PFSK-1 (cell line): ENCODE data around the gene MAPKAPK3.

Source experiments
- FOXP2 ChIP-seq: optimal IDR thresholded peaks from 2 replicates; pipeline ENCODE3; 2011; ENCODE audit warnings: borderline replicate concordance, control low read depth, inconsistent platforms; ENCODE audit not compliant: insufficient read depth; ENCODE audit errors: extremely low read length, extremely low read depth
- POLR2AphosphoS5 ChIP-seq: IDR thresholded peaks from 2 replicates; pipeline ENCODE4 v1.6.1; 2012; ENCODE audit warnings: low read depth, mild to moderate bottlenecking, control low read depth, low read length, moderate library complexity
- SIN3A ChIP-seq: IDR thresholded peaks from 2 replicates; pipeline ENCODE4 v1.6.1; 2012; ENCODE audit warnings: mild to moderate bottlenecking, low read length, moderate library complexity, borderline replicate concordance; ENCODE audit not compliant: insufficient read depth
- TAF1 ChIP-seq: IDR thresholded peaks from 2 replicates; pipeline ENCODE4 v1.6.1; 2012; ENCODE audit warnings: low read length, control low read depth, borderline replicate concordance; ENCODE audit not compliant: insufficient read depth
- TF ChIP-seq, protein P1 (sequence below), 2 experiments: IDR thresholded peaks; 2 replicates each; pipeline versions ENCODE4 v1.6.1 to v1.8.0; 2011 to 2012; ENCODE audit warnings: low read depth in 2 of 2, low read length in 2 of 2, control low read depth in 1 of 2, inconsistent platforms in 1 of 2, mild to moderate bottlenecking in 1 of 2, moderate library complexity in 1 of 2; ENCODE audit not compliant: insufficient read depth in 1 of 2

MAPKAPK3 gene

DNA sequence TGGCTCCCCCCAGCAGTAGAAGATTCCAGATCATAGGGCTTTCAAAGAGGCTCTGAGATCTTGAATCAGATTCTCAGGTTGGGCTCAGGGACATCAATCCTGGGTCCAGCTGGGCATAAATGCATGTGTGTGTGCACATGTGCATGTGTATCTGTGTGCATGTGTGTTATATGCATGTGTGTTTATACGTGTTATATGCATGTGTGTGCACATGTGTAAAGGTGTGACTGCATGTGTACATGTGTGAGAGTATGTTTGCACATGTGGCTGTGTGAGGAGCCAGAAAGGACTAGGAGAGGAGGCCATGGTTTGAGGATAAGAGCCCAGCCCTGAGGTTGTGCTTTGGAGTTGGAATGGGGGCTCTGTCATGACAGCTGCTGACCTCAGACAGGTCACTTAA, 1.8 kb upstream of the MAPKAPK3 start:
- TF ChIP-seq, protein P1, sequence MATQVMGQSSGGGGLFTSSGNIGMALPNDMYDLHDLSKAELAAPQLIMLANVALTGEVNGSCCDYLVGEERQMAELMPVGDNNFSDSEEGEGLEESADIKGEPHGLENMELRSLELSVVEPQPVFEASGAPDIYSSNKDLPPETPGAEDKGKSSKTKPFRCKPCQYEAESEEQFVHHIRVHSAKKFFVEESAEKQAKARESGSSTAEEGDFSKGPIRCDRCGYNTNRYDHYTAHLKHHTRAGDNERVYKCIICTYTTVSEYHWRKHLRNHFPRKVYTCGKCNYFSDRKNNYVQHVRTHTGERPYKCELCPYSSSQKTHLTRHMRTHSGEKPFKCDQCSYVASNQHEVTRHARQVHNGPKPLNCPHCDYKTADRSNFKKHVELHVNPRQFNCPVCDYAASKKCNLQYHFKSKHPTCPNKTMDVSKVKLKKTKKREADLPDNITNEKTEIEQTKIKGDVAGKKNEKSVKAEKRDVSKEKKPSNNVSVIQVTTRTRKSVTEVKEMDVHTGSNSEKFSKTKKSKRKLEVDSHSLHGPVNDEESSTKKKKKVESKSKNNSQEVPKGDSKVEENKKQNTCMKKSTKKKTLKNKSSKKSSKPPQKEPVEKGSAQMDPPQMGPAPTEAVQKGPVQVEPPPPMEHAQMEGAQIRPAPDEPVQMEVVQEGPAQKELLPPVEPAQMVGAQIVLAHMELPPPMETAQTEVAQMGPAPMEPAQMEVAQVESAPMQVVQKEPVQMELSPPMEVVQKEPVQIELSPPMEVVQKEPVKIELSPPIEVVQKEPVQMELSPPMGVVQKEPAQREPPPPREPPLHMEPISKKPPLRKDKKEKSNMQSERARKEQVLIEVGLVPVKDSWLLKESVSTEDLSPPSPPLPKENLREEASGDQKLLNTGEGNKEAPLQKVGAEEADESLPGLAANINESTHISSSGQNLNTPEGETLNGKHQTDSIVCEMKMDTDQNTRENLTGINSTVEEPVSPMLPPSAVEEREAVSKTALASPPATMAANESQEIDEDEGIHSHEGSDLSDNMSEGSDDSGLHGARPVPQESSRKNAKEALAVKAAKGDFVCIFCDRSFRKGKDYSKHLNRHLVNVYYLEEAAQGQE (IDR thresholded peaks at IDR 0.05; ENCODE audit: insufficient read depth in 1 of 2, low read depth in 2 of 2, low read length in 2 of 2) = no peak
- no peak for TF ChIP-seq TAF1
- no peak for TF ChIP-seq FOXP2
- no peak for TF ChIP-seq SIN3A
- TF ChIP-seq POLR2AphosphoS5 = no peak

DNA sequence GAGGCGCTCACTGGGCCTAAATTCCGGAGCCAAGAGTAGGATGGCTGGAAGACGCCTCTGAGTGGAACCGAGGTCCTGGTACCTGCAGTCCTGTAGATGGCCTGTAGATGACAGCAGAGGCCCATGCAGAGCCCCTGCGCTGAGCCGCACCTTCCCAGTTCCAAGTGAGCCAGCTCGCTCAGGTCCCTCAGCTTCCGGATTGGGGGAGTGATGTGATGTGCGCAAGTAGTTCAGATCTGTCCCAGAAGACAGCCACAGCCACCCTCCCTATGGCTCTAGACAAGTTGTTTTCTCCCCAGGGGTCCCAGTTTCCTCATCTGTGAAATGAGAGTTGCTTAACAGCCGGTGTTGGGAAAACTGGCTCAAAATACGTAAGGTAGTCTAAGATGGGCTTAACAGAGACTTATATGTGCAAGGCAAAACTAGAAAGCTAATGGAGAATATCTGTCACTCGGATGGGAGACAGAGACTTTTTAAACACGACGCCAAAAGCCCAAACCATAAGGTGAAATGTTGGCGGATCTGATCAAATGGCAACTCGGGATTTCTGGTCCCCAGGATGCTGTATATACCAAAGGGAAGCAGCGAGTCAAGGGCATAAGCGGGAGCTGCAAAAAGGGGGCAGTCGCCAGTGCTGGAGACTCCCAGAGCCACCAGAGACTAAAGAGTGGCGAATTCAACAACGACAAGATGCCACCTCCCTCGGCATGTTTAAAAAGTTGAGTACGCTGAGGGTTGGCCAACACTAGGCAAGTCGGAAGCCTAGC, 765 bp upstream of the MAPKAPK3 start:
- TF ChIP-seq SIN3A = no peak
- TF ChIP-seq, protein P1 (IDR thresholded peaks at IDR 0.05; ENCODE audit: insufficient read depth in 1 of 2, low read depth in 2 of 2, low read length in 2 of 2) = no peak
- no peak for TF ChIP-seq TAF1
- TF ChIP-seq POLR2AphosphoS5 = no peak
- no peak for TF ChIP-seq FOXP2

DNA sequence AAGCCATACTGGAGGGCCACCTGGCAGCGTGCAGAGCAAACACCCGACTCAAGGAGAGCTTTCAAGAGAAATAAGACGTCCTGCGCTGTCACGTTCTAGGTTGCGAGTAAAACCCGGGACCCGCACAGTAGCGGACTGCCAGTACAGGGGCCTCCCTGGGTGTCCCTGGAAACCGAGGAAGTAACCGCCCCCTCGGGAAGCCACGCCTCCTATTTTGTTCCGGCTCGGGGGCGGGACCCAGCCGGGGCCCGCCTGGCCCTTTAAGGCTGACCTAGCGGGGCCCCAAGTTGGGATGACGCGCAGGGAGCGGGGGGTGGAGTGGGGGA, 218 bp upstream of the MAPKAPK3 start:
- TF ChIP-seq POLR2AphosphoS5 (no peak), SIN3A (0 out of 2 replicates have a peak, but pooled peaks have one; percentile 32), FOXP2 (no peak), TAF1 (no peak)
- TF ChIP-seq, protein P1 (IDR thresholded peaks at IDR 0.05; ENCODE audit: insufficient read depth in 1 of 2, low read depth in 2 of 2, low read length in 2 of 2) = no peak

DNA sequence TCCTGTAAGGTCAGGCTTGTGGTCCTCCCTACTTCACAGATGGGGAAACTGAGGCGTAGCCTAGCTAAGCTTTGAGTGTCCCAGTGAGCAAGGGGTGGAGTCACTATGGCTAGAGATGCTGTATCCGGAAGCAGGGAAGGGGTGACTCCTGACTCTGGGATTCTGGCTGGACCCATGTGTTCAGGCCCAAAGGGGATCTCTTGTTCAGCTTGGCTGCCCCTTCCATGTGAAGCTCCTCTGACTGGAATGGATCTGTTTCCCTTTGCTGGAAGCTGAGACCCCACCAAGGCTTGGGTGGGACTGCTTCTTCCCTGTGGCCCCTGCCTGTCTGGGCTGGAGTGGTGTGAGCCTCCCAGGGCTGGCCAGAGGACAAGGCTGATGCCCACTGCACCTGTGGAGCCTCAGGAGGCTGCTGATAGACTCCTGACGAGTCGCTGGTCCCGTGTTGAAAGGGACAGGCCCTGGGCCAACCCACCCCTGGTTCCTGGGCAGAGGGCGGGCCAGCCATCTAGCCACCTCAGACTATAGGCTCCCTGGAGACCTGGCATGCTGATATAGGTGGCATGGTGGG, 1.0 kb downstream of the MAPKAPK3 start:
- TF ChIP-seq POLR2AphosphoS5 (no peak), FOXP2 (no peak), SIN3A (no peak), TAF1 (no peak)
- TF ChIP-seq, protein P1 (IDR thresholded peaks at IDR 0.05; ENCODE audit: insufficient read depth in 1 of 2, low read depth in 2 of 2, low read length in 2 of 2) = no peak
